Endothelial cell of umbilical vein (primary cell): ENCODE measurements around the gene TMPRSS6. TPM values are rescaled to one million over a fixed set of nuclear protein-coding genes. Genes with fewer than 3 reads are reported as not detected.

ENCODE experiments used
- BruUV-seq: library from RNA; stranded (reverse); fragments of 400-500 nt; replicated peaks from 2 replicates; lab custom pipeline; 2021; lab: Mats Ljungman, UMichigan
- CTCF ChIA-PET: fragments of 300-600, 350-600 bp; sonication (Branson Sonifier 250); formaldehyde crosslinking; loops from one replicate; lab custom pipeline; 2021; ENCODE audit warnings: antibody characterized with exemption, inconsistent platforms; lab: Charles Lee
- POLR2A ChIA-PET: fragments of 300-600, 350-600 bp; sonication (Branson Sonifier 250); formaldehyde crosslinking; loops from one replicate; lab custom pipeline; 2021; ENCODE audit warnings: antibody characterized with exemption, inconsistent platforms; lab: Charles Lee
- DNase-seq: peaks from one replicate; pipeline ENCODE4 v3.0.0-alpha.2; 2011; ENCODE audit warnings: low read depth, low spot score
- FAIRE-seq: peaks from 2 replicates; lab custom pipeline; 2011; peaks lifted over from hg19 to GRCh38; lab: Jason Lieb, UNC
- H2AFZ ChIP-seq: 2 replicates; pipeline ENCODE4 v1.6.0; 2012; ENCODE audit warnings: low read depth, low read length, control low read depth, inconsistent platforms
- H3K27ac ChIP-seq: 2 replicates; pipeline ENCODE4 v1.5.1; 2011; ENCODE audit warnings: low read depth, mild to moderate bottlenecking, control low read depth, low read length, moderate library complexity; ENCODE audit not compliant: insufficient read depth
- H3K27me3 ChIP-seq, 2 experiments: 2 replicates each; pipeline versions ENCODE4 v1.6.0 to v1.6.1; 2011; ENCODE audit warnings: low read length in 2 of 2, mixed read lengths in 1 of 2; ENCODE audit not compliant: control insufficient read depth in 2 of 2, insufficient read depth in 2 of 2
- H3K36me3 ChIP-seq, 2 experiments: 2 replicates in 1 of 2; 3 replicates in 1 of 2; pipeline ENCODE4 v1.5.1; 2011; ENCODE audit warnings: low read length in 2 of 2, mild to moderate bottlenecking in 1 of 2, moderate library complexity in 1 of 2; ENCODE audit not compliant: control insufficient read depth in 2 of 2, insufficient read depth in 2 of 2; ENCODE audit errors: extremely low read depth in 1 of 2
- H3K4me1 ChIP-seq: 3 replicates; pipeline ENCODE4 v1.5.1; 2011; ENCODE audit warnings: mild to moderate bottlenecking, low read length; ENCODE audit not compliant: control insufficient read depth, insufficient read depth; ENCODE audit errors: extremely low read depth
- H3K4me2 ChIP-seq: 2 replicates; pipeline ENCODE4 v1.6.1; 2011; ENCODE audit warnings: low read length, control low read depth, mixed read lengths; ENCODE audit not compliant: insufficient read depth
- H3K4me3 ChIP-seq, 3 experiments: fragments of 200-600 bp in 1 of 3; sonication (generic), shearing (Covaris generic) in 1 of 3; replicated peaks in 1 of 3; 2 replicates each; pipeline ENCODE4 v1.5.1; 2011 to 2016; ENCODE audit warnings: control low read depth in 3 of 3, low read length in 3 of 3, mild to moderate bottlenecking in 2 of 3, inconsistent platforms in 1 of 3, low read depth in 1 of 3, moderate library complexity in 1 of 3; ENCODE audit not compliant: insufficient read depth in 1 of 3
- H3K79me2 ChIP-seq: 2 replicates; pipeline ENCODE4 v1.6.0; 2012; ENCODE audit warnings: low read length, inconsistent platforms; ENCODE audit not compliant: control insufficient read depth, insufficient read depth
- H3K9ac ChIP-seq: replicated peaks from 2 replicates; pipeline ENCODE3; 2011; ENCODE audit warnings: low read length, control low read depth; ENCODE audit not compliant: insufficient read depth; ENCODE audit errors: extremely low read depth
- H3K9me1 ChIP-seq: replicated peaks from 3 replicates; pipeline ENCODE4 v1.6.0; 2011; ENCODE audit warnings: mild to moderate bottlenecking, low read length; ENCODE audit not compliant: control insufficient read depth, insufficient read depth; ENCODE audit errors: extremely low read depth
- H3K9me3 ChIP-seq: replicated peaks from 2 replicates; pipeline ENCODE4 v1.5.1; 2012; ENCODE audit warnings: low read length, inconsistent platforms; ENCODE audit not compliant: control insufficient read depth, insufficient read depth
- H4K20me1 ChIP-seq: replicated peaks from 2 replicates; pipeline ENCODE3; 2011; ENCODE audit warnings: mild to moderate bottlenecking, low read length; ENCODE audit not compliant: control insufficient read depth, insufficient read depth; ENCODE audit errors: extremely low read depth
- CTCF ChIP-seq, 2 donors: IDR thresholded peaks; 1 replicate in 1 of 2; 2 replicates in 1 of 2; pipeline ENCODE4 v1.5.1; 2011; ENCODE audit warnings: low read length in 2 of 2, mild to moderate bottlenecking in 2 of 2, moderate library complexity in 2 of 2, control low read depth in 1 of 2, inconsistent platforms in 1 of 2, low read depth in 1 of 2; ENCODE audit not compliant: insufficient read depth in 1 of 2; ENCODE audit errors: extremely low read depth in 1 of 2
- EZH2 ChIP-seq: IDR thresholded peaks from 2 replicates; pipeline ENCODE4 v1.6.1; 2012; ENCODE audit warnings: borderline replicate concordance, low read depth, mild to moderate bottlenecking, moderate library complexity, low read length, inconsistent platforms; ENCODE audit not compliant: severe bottlenecking
- FOS ChIP-seq: IDR thresholded peaks from 2 replicates; pipeline ENCODE4 v1.6.1; 2011; ENCODE audit warnings: mild to moderate bottlenecking, low read length, moderate library complexity, borderline replicate concordance; ENCODE audit not compliant: insufficient read depth
- GATA2 ChIP-seq: IDR thresholded peaks from 2 replicates; pipeline ENCODE4 v1.7.0; 2011; ENCODE audit warnings: low read depth, mild to moderate bottlenecking, moderate library complexity, mixed read lengths, low read length; ENCODE audit not compliant: insufficient read length, insufficient read depth
- JUN ChIP-seq: IDR thresholded peaks from 2 replicates; pipeline ENCODE4 v1.6.1; 2011; ENCODE audit warnings: borderline replicate concordance, low read depth; ENCODE audit not compliant: insufficient read length, insufficient read depth
- MAX ChIP-seq: IDR thresholded peaks from 2 replicates; pipeline ENCODE4 v1.6.1; 2011; ENCODE audit not compliant: insufficient read depth, insufficient read length
- MYC ChIP-seq: IDR thresholded peaks from one replicate; pipeline ENCODE4 v1.6.1; 2011; ENCODE audit warnings: mild to moderate bottlenecking, low read depth, low read length
- POLR2A ChIP-seq: IDR thresholded peaks from 2 replicates; pipeline ENCODE4 v1.6.1; 2012; ENCODE audit warnings: low read depth, mild to moderate bottlenecking, control low read depth, low read length
- POLR2AphosphoS5 ChIP-seq: IDR thresholded peaks from 2 replicates; pipeline ENCODE4 v1.6.1; 2012; ENCODE audit warnings: low read depth, mild to moderate bottlenecking, control low read depth, low read length, moderate library complexity; ENCODE audit not compliant: insufficient read depth
- dilution Hi-C: fragments of 300-500 bp; cut with MboI; formaldehyde crosslinking; loops from one replicate; pipeline ENCODE4 v1.15.0; 2019; ENCODE audit warnings: low sequenced_read_pairs; ENCODE audit not compliant: extremely low pct_ligation_motif_present
- intact Hi-C: fragments of 100-400 bp; cut with micrococcal nuclease; formaldehyde crosslinking; loops from one replicate; pipeline ENCODE4 v1.10.0; 2022
- polyA plus RNA-seq, 4 experiments: library from polyadenylated mRNA; depleted of rRNA in 3 of 4; stranded (reverse) in 3 of 4; unstranded in 1 of 4; fragments of >200 nt; gene quantifications; 2 replicates each; pipeline versions ENCODE4 v1.2.1 to v1.2.3, GENCODE V29; 2011 to 2012; ENCODE audit warnings: missing spikeins in 1 of 4
- total RNA-seq: library from RNA; stranded (reverse); gene quantifications from 2 replicates; pipeline ENCODE4 v1.2.3, GENCODE V29; 2021

Gene TMPRSS6
- total and polyA plus RNA-seq, 2 donors (not counting 3 experiments of a cell fraction or from before 2014, with no cell fraction given) = not detected

GRCh38 chr22:37100589-37101127, 8.9 kb downstream of the TMPRSS6 start:
- Histone ChIP-seq H3K27me3 (peaks cover 4 to 14% of the 10 kb centered on the region in 2 experiments), H3K4me2 (no peak overlapping the region), H3K27ac (no peak overlapping the region), H3K4me1 (no peaks in the 10 kb centered on the region), H3K9ac (no peak overlapping the region), H3K9me3 (no peaks in the 10 kb centered on the region), H3K79me2 (no peaks in the 10 kb centered on the region), H3K4me3 (no peak overlapping the region), H3K9me1 (no peaks in the 10 kb centered on the region), H2AFZ (no peak overlapping the region), H4K20me1 (no peaks in the 10 kb centered on the region), H3K36me3 (no peaks in the 10 kb centered on the region)
- no TSS peak for BruUV-seq
- POLR2A ChIA-PET = no interaction called here
- no peak for TF ChIP-seq CTCF (IDR thresholded peaks at IDR 0.05; ENCODE audit: extremely low read depth in 1 of 2, insufficient read depth in 1 of 2, low read depth in 1 of 2, low read length in 2 of 2)
- no peak for TF ChIP-seq GATA2
- no peak for TF ChIP-seq FOS
- no peak for TF ChIP-seq POLR2A
- no peak for TF ChIP-seq EZH2
- no peak for TF ChIP-seq POLR2AphosphoS5
- TF ChIP-seq MAX = no peak
- no peak for TF ChIP-seq JUN
- no peak for TF ChIP-seq MYC
- CTCF ChIA-PET = interaction anchor here (1.3 kb wide), 1 partner anchor 97 kb away, joined by 4 read pairs; no protein-coding TSS in a partner anchor
- DNase-seq = no peak
- dilution Hi-C loops (no loop called here), intact Hi-C loops (no loop called here)
- FAIRE-seq = no peak
